Superior temporal gyrus (tissue), 1 donor: Measurements from ENCODE around the gene TMEM217.
A peak's percentile ranks its signal among the peaks of the same experiment; 100 is the strongest.
"Not testable (repeated sequence)": the region's sequence is repeated elsewhere in the genome, so short reads cannot be mapped to it uniquely, and the experiment has no call there.

Source experiments
- DNase-seq: peaks from one replicate; pipeline ENCODE4 v3.0.0-alpha.2; 2016; ENCODE audit errors: extremely low spot score

The TMEM217 gene

GRCh38 chr6:37257634-37258404 lies at the start of gene TMEM217, which contains the start of gene TBC1D22B:
TMEM217 (minus strand) TSS chr6:37258144; CDS start chr6:37219030, 39,114 bp downstream.
TBC1D22B (plus strand) TSS chr6:37257772; CDS start chr6:37257918, 146 bp downstream.
- DNase-seq: peak; percentile 96

GRCh38 chr6:37307484-37307883 lies 49.5 kb upstream of the TMEM217 start:
- DNase-seq: not testable (repeated sequence)

GRCh38 chr6:37306624-37307222 lies 48.8 kb upstream of the TMEM217 start:
- DNase-seq: no peak

- DNase-seq: no peak
These were observed 48.0 kb upstream of the TMEM217 start for GRCh38 chr6:37305841-37306425.

GRCh38 chr6:37304766-37305165 lies 46.8 kb upstream of the TMEM217 start:
- no peak for DNase-seq

GRCh38 chr6:37303891-37304503 lies 46.1 kb upstream of the TMEM217 start:
- peak; percentile 74 for DNase-seq

GRCh38 chr6:37303091-37303660 lies 45.2 kb upstream of the TMEM217 start:
- DNase-seq: no peak

- DNase-seq: no peak
These were observed 44.2 kb upstream of the TMEM217 start for GRCh38 chr6:37302086-37302686.

GRCh38 chr6:37299990-37300389 lies 42.0 kb upstream of the TMEM217 start:
- DNase-seq: no peak

GRCh38 chr6:37298958-37299357 lies 41.0 kb upstream of the TMEM217 start:
- DNase-seq: no peak

GRCh38 chr6:37297637-37298036 lies 39.7 kb upstream of the TMEM217 start:
- not testable (repeated sequence) for DNase-seq

- DNase-seq: no peak
These were observed 35.5 kb upstream of the TMEM217 start for GRCh38 chr6:37293426-37293825.

- no peak for DNase-seq
These were observed 32.0 kb upstream of the TMEM217 start for GRCh38 chr6:37289931-37290330.

- no peak for DNase-seq
These were observed 30.3 kb upstream of the TMEM217 start for GRCh38 chr6:37288247-37288646.

GRCh38 chr6:37287519-37288157 lies 29.7 kb upstream of the TMEM217 start:
- DNase-seq: no peak

- no peak for DNase-seq
These were observed 27.9 kb upstream of the TMEM217 start for GRCh38 chr6:37285861-37286311.

- no peak for DNase-seq
These were observed 26.8 kb upstream of the TMEM217 start for GRCh38 chr6:37284781-37285180.

GRCh38 chr6:37283671-37284151 lies 25.8 kb upstream of the TMEM217 start:
- peak; percentile 31 for DNase-seq

- no peak for DNase-seq
These were observed 25.3 kb upstream of the TMEM217 start for GRCh38 chr6:37283268-37283667.

GRCh38 chr6:37282371-37282770 lies 24.4 kb upstream of the TMEM217 start:
- DNase-seq: no peak
